ENCODE data around the gene NELFB. TPM values are rescaled to one million over a fixed set of nuclear protein-coding genes. Genes with fewer than 3 reads are reported as not detected.

The NELFB gene
- polyA plus RNA-seq, 1 donor from 2014 or later = 64.7 TPM

GRCh38 chr9:137211532-137211931 is 43.6 kb upstream of the NELFB start:
- H3K4me3 ChIP-seq (ENCODE audit: low read length) = no peak overlapping the region
- H2AFZ ChIP-seq (ENCODE audit: low read depth, low read length) = no peak overlapping the region
- H3K79me2 ChIP-seq (replicated peaks; ENCODE audit: insufficient read depth, low read length) = peaks cover 2% of the 10 kb centered on the region
- no peaks in the 10 kb centered on the region for H3K9me2 ChIP-seq (ENCODE audit: insufficient read depth, low read length)
- no peak overlapping the region for H3K9ac ChIP-seq (ENCODE audit: low read length)
- H3K4me2 ChIP-seq (ENCODE audit: low read length) = no peak overlapping the region
- no peak overlapping the region for H3K27ac ChIP-seq (ENCODE audit: low read length)
- no peaks in the 10 kb centered on the region for H3K9me3 ChIP-seq (ENCODE audit: low read length)
- H3F3A ChIP-seq (ENCODE audit: insufficient read depth, low read length, poor library complexity, severe bottlenecking) = no peaks in the 10 kb centered on the region
- no peaks in the 10 kb centered on the region for H4K20me1 ChIP-seq (ENCODE audit: insufficient read depth)
- H3K36me3 ChIP-seq (ENCODE audit: insufficient read depth, low read length) = no peaks in the 10 kb centered on the region
- no peak for TF ChIP-seq SMC3 (conservative IDR thresholded peaks at IDR 0.05; ENCODE audit: poor library complexity)
- no peak for TF ChIP-seq RAD21 (conservative IDR thresholded peaks at IDR 0.05)
- no peak for TF ChIP-seq POLR2AphosphoS5 (IDR thresholded peaks at IDR 0.05)
- TF ChIP-seq EZH2 (IDR thresholded peaks at IDR 0.05; ENCODE audit: borderline replicate concordance, insufficient read depth, low read length, poor library complexity, severe bottlenecking) = no peak
- no peak for TF ChIP-seq MXI1 (conservative IDR thresholded peaks at IDR 0.05; ENCODE audit: poor library complexity, severe bottlenecking)
- no peak for TF ChIP-seq TAF1 (IDR thresholded peaks at IDR 0.05; ENCODE audit: low read depth)
- no peak for TF ChIP-seq REST (IDR thresholded peaks at IDR 0.05; ENCODE audit: borderline replicate concordance)
- no peaks in the 10 kb centered on the region for H3K27me3 ChIP-seq (ENCODE audit: insufficient read depth, low read depth, low read length)

GRCh38 chr9:137212520-137212919 is 42.6 kb upstream of the NELFB start:
- Histone ChIP-seq H3K36me3 (ENCODE audit: insufficient read depth, low read length) (no peaks in the 10 kb centered on the region), H3K27ac (ENCODE audit: low read length) (no peak overlapping the region)
- TF ChIP-seq RAD21 (conservative IDR thresholded peaks at IDR 0.05) = no peak

GRCh38 chr9:137213160-137214060 is 41.7 kb upstream of the NELFB start:
- Histone ChIP-seq H3K9ac (ENCODE audit: low read length) (no peak overlapping the region), H3K9me2 (ENCODE audit: insufficient read depth, low read length) (no peaks in the 10 kb centered on the region), H3K36me3 (ENCODE audit: insufficient read depth, low read length) (no peaks in the 10 kb centered on the region), H3F3A (ENCODE audit: insufficient read depth, low read length, poor library complexity, severe bottlenecking) (no peaks in the 10 kb centered on the region), H3K27ac (ENCODE audit: low read length) (no peak overlapping the region), H3K4me2 (ENCODE audit: low read length) (no peak overlapping the region), H3K79me2 (replicated peaks; ENCODE audit: insufficient read depth, low read length) (no peaks in the 10 kb centered on the region), H3K9me3 (ENCODE audit: low read length) (no peaks in the 10 kb centered on the region), H4K20me1 (ENCODE audit: insufficient read depth) (no peaks in the 10 kb centered on the region), H3K4me3 (ENCODE audit: low read length) (no peak overlapping the region), H3K27me3 (ENCODE audit: insufficient read depth, low read depth, low read length) (no peaks in the 10 kb centered on the region), H2AFZ (ENCODE audit: low read depth, low read length) (no peak overlapping the region)
- TF ChIP-seq MXI1 (conservative IDR thresholded peaks at IDR 0.05; ENCODE audit: poor library complexity, severe bottlenecking) (no peak), RAD21 (conservative IDR thresholded peaks at IDR 0.05) (no peak), POLR2AphosphoS5 (IDR thresholded peaks at IDR 0.05) (no peak), CTCF (IDR thresholded peaks at IDR 0.05; ENCODE audit: poor library complexity, severe bottlenecking) (no peak), TAF1 (IDR thresholded peaks at IDR 0.05; ENCODE audit: low read depth) (no peak), REST (IDR thresholded peaks at IDR 0.05; ENCODE audit: borderline replicate concordance) (no peak), EZH2 (IDR thresholded peaks at IDR 0.05; ENCODE audit: borderline replicate concordance, insufficient read depth, low read length, poor library complexity, severe bottlenecking) (no peak), SMC3 (conservative IDR thresholded peaks at IDR 0.05; ENCODE audit: poor library complexity) (no peak), EP300 (conservative IDR thresholded peaks at IDR 0.05; ENCODE audit: poor library complexity, severe bottlenecking) (no peak)

More at GRCh38 chr9:137212520-137212919, 42.6 kb upstream of the NELFB start:
- no peak overlapping the region for H3K4me3 ChIP-seq (ENCODE audit: low read length)
- no peak overlapping the region for H3K9ac ChIP-seq (ENCODE audit: low read length)
- H2AFZ ChIP-seq (ENCODE audit: low read depth, low read length) = no peak overlapping the region
- H3F3A ChIP-seq (ENCODE audit: insufficient read depth, low read length, poor library complexity, severe bottlenecking) = no peaks in the 10 kb centered on the region
- H3K9me2 ChIP-seq (ENCODE audit: insufficient read depth, low read length) = no peaks in the 10 kb centered on the region
- no peaks in the 10 kb centered on the region for H4K20me1 ChIP-seq (ENCODE audit: insufficient read depth)
- H3K4me2 ChIP-seq (ENCODE audit: low read length) = no peak overlapping the region
- H3K27me3 ChIP-seq (ENCODE audit: insufficient read depth, low read depth, low read length) = no peaks in the 10 kb centered on the region
- H3K9me3 ChIP-seq (ENCODE audit: low read length) = no peaks in the 10 kb centered on the region
- no peaks in the 10 kb centered on the region for H3K79me2 ChIP-seq (replicated peaks; ENCODE audit: insufficient read depth, low read length)
